ENCODE results near the gene VWC2.

VWC2 gene

GRCh38 chr7:49774459-49775064 lies 1.1 kb downstream of the VWC2 start:
- H3K4me3 ChIP-seq (ENCODE audit: low read length): no peak overlapping the region
- TF ChIP-seq ZNF274 (IDR thresholded peaks at IDR 0.05; ENCODE audit: low read depth, low read length): no peak

- TF ChIP-seq ZNF274 (IDR thresholded peaks at IDR 0.05; ENCODE audit: low read depth, low read length): no peak
- H3K4me3 ChIP-seq (ENCODE audit: low read length): no peak overlapping the region; the same call in 1 of the 2 replicates
Observed at GRCh38 chr7:49775065-49775948, 1.9 kb downstream of the VWC2 start.

- H3K4me3 ChIP-seq (ENCODE audit: low read length): no peak overlapping the region; the same call in 1 of the 2 replicates
- TF ChIP-seq ZNF274 (IDR thresholded peaks at IDR 0.05; ENCODE audit: low read depth, low read length): no peak
Observed at GRCh38 chr7:49775949-49776443, 2.6 kb downstream of the VWC2 start.

- TF ChIP-seq ZNF274 (IDR thresholded peaks at IDR 0.05; ENCODE audit: low read depth, low read length): no peak
Observed at GRCh38 chr7:49776994-49777393, 3.6 kb downstream of the VWC2 start.

GRCh38 chr7:49778731-49779270 lies 5.4 kb downstream of the VWC2 start:
- TF ChIP-seq ZNF274 (IDR thresholded peaks at IDR 0.05; ENCODE audit: low read depth, low read length): no peak

More at GRCh38 chr7:49776994-49777393, 3.6 kb downstream of the VWC2 start:
- H3K4me3 ChIP-seq (ENCODE audit: low read length): no peak overlapping the region

GRCh38 chr7:49780953-49781352 lies 7.5 kb downstream of the VWC2 start:
- TF ChIP-seq ZNF274 (IDR thresholded peaks at IDR 0.05; ENCODE audit: low read depth, low read length): no peak
- H3K4me3 ChIP-seq (ENCODE audit: low read length): no peak overlapping the region

More at GRCh38 chr7:49778731-49779270, 5.4 kb downstream of the VWC2 start:
- H3K4me3 ChIP-seq (ENCODE audit: low read length): no peak overlapping the region

- no peak for TF ChIP-seq ZNF274 (IDR thresholded peaks at IDR 0.05; ENCODE audit: low read depth, low read length)
- no peak overlapping the region for H3K4me3 ChIP-seq (ENCODE audit: low read length)
Observed at GRCh38 chr7:49781996-49782395, 8.6 kb downstream of the VWC2 start.

GRCh38 chr7:49783446-49783845 lies 10.0 kb downstream of the VWC2 start:
- TF ChIP-seq ZNF274 (IDR thresholded peaks at IDR 0.05; ENCODE audit: low read depth, low read length): no peak

GRCh38 chr7:49787980-49788379 lies 14.5 kb downstream of the VWC2 start:
- no peak overlapping the region for H3K4me3 ChIP-seq (ENCODE audit: low read length)
- no peak for TF ChIP-seq ZNF274 (IDR thresholded peaks at IDR 0.05; ENCODE audit: low read depth, low read length)

More at GRCh38 chr7:49783446-49783845, 10.0 kb downstream of the VWC2 start:
- no peak overlapping the region for H3K4me3 ChIP-seq (ENCODE audit: low read length)

GRCh38 chr7:49788455-49789059 lies 15.1 kb downstream of the VWC2 start:
- no peak overlapping the region for H3K4me3 ChIP-seq (ENCODE audit: low read length)
- no peak for TF ChIP-seq ZNF274 (IDR thresholded peaks at IDR 0.05; ENCODE audit: low read depth, low read length)

GRCh38 chr7:49789736-49790135 lies 16.3 kb downstream of the VWC2 start:
- no peak overlapping the region for H3K4me3 ChIP-seq (ENCODE audit: low read length)
- no peak for TF ChIP-seq ZNF274 (IDR thresholded peaks at IDR 0.05; ENCODE audit: low read depth, low read length)

GRCh38 chr7:49790209-49790608 lies 16.8 kb downstream of the VWC2 start:
- H3K4me3 ChIP-seq (ENCODE audit: low read length): no peak overlapping the region
- no peak for TF ChIP-seq ZNF274 (IDR thresholded peaks at IDR 0.05; ENCODE audit: low read depth, low read length)

- no peak overlapping the region for H3K4me3 ChIP-seq (ENCODE audit: low read length)
- TF ChIP-seq ZNF274 (IDR thresholded peaks at IDR 0.05; ENCODE audit: low read depth, low read length): no peak
Observed at GRCh38 chr7:49791088-49791741, 17.8 kb downstream of the VWC2 start.
